ENCODE measurements around the gene H2BW2. TPM values are rescaled to one million over a fixed set of nuclear protein-coding genes. Genes with fewer than 3 reads are reported as not detected.

The H2BW2 gene
- total and polyA plus RNA-seq, 10 of the 15 experiments (the other 5 are each of a cell fraction or from before 2014, with no cell fraction given): not detected

GRCh38 chrX:104085919-104086318 is 46.2 kb downstream of the H2BW2 start (continued):
- TF ChIP-seq TAF1 (IDR thresholded peaks at IDR 0.05; ENCODE audit: borderline replicate concordance, low read depth, low read length) (no peak), EZH2 (IDR thresholded peaks at IDR 0.05; ENCODE audit: borderline replicate concordance, control insufficient read depth, low read depth, low read length) (no peak)

Other genes with a start within 250 kb of the H2BW2 start
Only the 7 nearest of the 8 such genes appear.
- 0.28 and 0.49 TPM in 2 replicates for gene RAB9B, start 207.7 kb upstream of the H2BW2 start, total RNA-seq (2014; rRNA removed)
- 0.22 and 0.23 TPM in 2 replicates for gene RAB9B, start 207.7 kb upstream of the H2BW2 start, total RNA-seq (2014; rRNA removed; fragmentation: Illumina TruSeq; extraction: Trizol)
- gene RAB9B, start 207.7 kb upstream of the H2BW2 start, total RNA-seq (2021): 0.08 and 0.21 TPM in 2 replicates
- gene RAB9B, start 207.7 kb upstream of the H2BW2 start, polyA plus RNA-seq (2011; rRNA removed): 0.30 and 0.65 TPM in 2 replicates
- gene RAB9B, start 207.7 kb upstream of the H2BW2 start, polyA plus RNA-seq (2014; fragmentation: Illumina TruSeq; extraction: Trizol): 0.21 and 0.32 TPM in 2 replicates
- gene RAB9B, start 207.7 kb upstream of the H2BW2 start, polyA plus RNA-seq (2014; fragmentation: Nextera tagmentation; extraction: Ambion mirVana): under 1 TPM; 0.05 to 0.08 TPM
- 0.14 and 0.15 TPM in 2 replicates for gene RAB9B, start 207.7 kb upstream of the H2BW2 start, polyA plus RNA-seq (2014; rRNA removed)
- under 1 TPM; 0.18 to 0.20 TPM for gene RAB9B, start 207.7 kb upstream of the H2BW2 start, polyA plus RNA-seq (2016; fragmentation: Nextera tagmentation; extraction: Ambion mirVana)
- 10.4 and 12.2 TPM in 2 replicates for gene TMSB15B, start 77.3 kb upstream of the H2BW2 start, total RNA-seq (2014; rRNA removed)
- 8.8 and 10.0 TPM in 2 replicates for gene TMSB15B, start 77.3 kb upstream of the H2BW2 start, total RNA-seq (2014; rRNA removed; fragmentation: Illumina TruSeq; extraction: Trizol)
- 10.3 and 13.9 TPM in 2 replicates for gene TMSB15B, start 77.3 kb upstream of the H2BW2 start, total RNA-seq (2021)
- gene TMSB15B, start 77.3 kb upstream of the H2BW2 start, polyA plus RNA-seq (2011; rRNA removed): 22.4 and 27.2 TPM in 2 replicates
- 12.2 and 16.1 TPM in 2 replicates for gene TMSB15B, start 77.3 kb upstream of the H2BW2 start, polyA plus RNA-seq (2014; fragmentation: Illumina TruSeq; extraction: Trizol)
- 10 to 100 TPM; 38.6 to 45.2 TPM for gene TMSB15B, start 77.3 kb upstream of the H2BW2 start, polyA plus RNA-seq (2014; fragmentation: Nextera tagmentation; extraction: Ambion mirVana)
- gene TMSB15B, start 77.3 kb upstream of the H2BW2 start, polyA plus RNA-seq (2014; rRNA removed): 9.9 and 10.0 TPM in 2 replicates
- gene TMSB15B, start 77.3 kb upstream of the H2BW2 start, polyA plus RNA-seq (2016; fragmentation: Nextera tagmentation; extraction: Ambion mirVana): 10 to 100 TPM; 27.5 to 35.2 TPM
- gene H2BW1, start 26.2 kb upstream of the H2BW2 start, total RNA-seq (2014; rRNA removed): not detected in 2 replicates
- gene H2BW1, start 26.2 kb upstream of the H2BW2 start, total RNA-seq (2014; rRNA removed; fragmentation: Illumina TruSeq; extraction: Trizol): not detected in 2 replicates
- gene H2BW1, start 26.2 kb upstream of the H2BW2 start, total RNA-seq (2021): not detected in 2 replicates
- gene H2BW1, start 26.2 kb upstream of the H2BW2 start, polyA plus RNA-seq (2011; rRNA removed): not detected in 2 replicates
- not detected in 2 replicates for gene H2BW1, start 26.2 kb upstream of the H2BW2 start, polyA plus RNA-seq (2014; fragmentation: Illumina TruSeq; extraction: Trizol)
- gene H2BW1, start 26.2 kb upstream of the H2BW2 start, polyA plus RNA-seq (2014; fragmentation: Nextera tagmentation; extraction: Ambion mirVana): not detected
- not detected in 2 replicates for gene H2BW1, start 26.2 kb upstream of the H2BW2 start, polyA plus RNA-seq (2014; rRNA removed)
- gene H2BW1, start 26.2 kb upstream of the H2BW2 start, polyA plus RNA-seq (2016; fragmentation: Nextera tagmentation; extraction: Ambion mirVana): not detected
- 5.5 and 10.6 TPM in 2 replicates for gene TMSB15C, start 36.3 kb downstream of the H2BW2 start, total RNA-seq (2014; rRNA removed)
- 8.4 and 8.7 TPM in 2 replicates for gene TMSB15C, start 36.3 kb downstream of the H2BW2 start, total RNA-seq (2014; rRNA removed; fragmentation: Illumina TruSeq; extraction: Trizol)
- 3.9 and 5.6 TPM in 2 replicates for gene TMSB15C, start 36.3 kb downstream of the H2BW2 start, total RNA-seq (2021)
- gene TMSB15C, start 36.3 kb downstream of the H2BW2 start, polyA plus RNA-seq (2011; rRNA removed): 10.1 and 14.0 TPM in 2 replicates
- 7.1 and 13.4 TPM in 2 replicates for gene TMSB15C, start 36.3 kb downstream of the H2BW2 start, polyA plus RNA-seq (2014; fragmentation: Illumina TruSeq; extraction: Trizol)
- gene TMSB15C, start 36.3 kb downstream of the H2BW2 start, polyA plus RNA-seq (2014; fragmentation: Nextera tagmentation; extraction: Ambion mirVana): 1 to 10 TPM; 1.1 to 2.5 TPM
- 4.8 and 5.1 TPM in 2 replicates for gene TMSB15C, start 36.3 kb downstream of the H2BW2 start, polyA plus RNA-seq (2014; rRNA removed)
- 1 to 10 TPM in 1 of 2 experiments, under 1 TPM in 1; 0.69 to 1.2 TPM for gene TMSB15C, start 36.3 kb downstream of the H2BW2 start, polyA plus RNA-seq (2016; fragmentation: Nextera tagmentation; extraction: Ambion mirVana)
- 2.0 and 3.5 TPM in 2 replicates for gene ZCCHC18, start 72.6 kb downstream of the H2BW2 start, total RNA-seq (2014; rRNA removed)
- 1.7 and 3.8 TPM in 2 replicates for gene ZCCHC18, start 72.6 kb downstream of the H2BW2 start, total RNA-seq (2014; rRNA removed; fragmentation: Illumina TruSeq; extraction: Trizol)
- 1.7 and 2.6 TPM in 2 replicates for gene ZCCHC18, start 72.6 kb downstream of the H2BW2 start, total RNA-seq (2021)
- gene ZCCHC18, start 72.6 kb downstream of the H2BW2 start, polyA plus RNA-seq (2011; rRNA removed): 2.6 and 3.0 TPM in 2 replicates
- gene ZCCHC18, start 72.6 kb downstream of the H2BW2 start, polyA plus RNA-seq (2014; fragmentation: Illumina TruSeq; extraction: Trizol): 3.0 and 4.2 TPM in 2 replicates
- gene ZCCHC18, start 72.6 kb downstream of the H2BW2 start, polyA plus RNA-seq (2014; fragmentation: Nextera tagmentation; extraction: Ambion mirVana): 1 to 10 TPM; 1.0 to 1.7 TPM
- gene ZCCHC18, start 72.6 kb downstream of the H2BW2 start, polyA plus RNA-seq (2014; rRNA removed): 3.1 and 3.6 TPM in 2 replicates
- gene ZCCHC18, start 72.6 kb downstream of the H2BW2 start, polyA plus RNA-seq (2016; fragmentation: Nextera tagmentation; extraction: Ambion mirVana): 1 to 10 TPM; 2.1 to 2.6 TPM
- gene SLC25A53, start 117.1 kb downstream of the H2BW2 start, total RNA-seq (2014; rRNA removed): 7.5 and 8.9 TPM in 2 replicates
- gene SLC25A53, start 117.1 kb downstream of the H2BW2 start, total RNA-seq (2014; rRNA removed; fragmentation: Illumina TruSeq; extraction: Trizol): 6.7 and 7.9 TPM in 2 replicates
- gene SLC25A53, start 117.1 kb downstream of the H2BW2 start, total RNA-seq (2021): 5.5 and 5.6 TPM in 2 replicates
- 11.4 and 13.9 TPM in 2 replicates for gene SLC25A53, start 117.1 kb downstream of the H2BW2 start, polyA plus RNA-seq (2011; rRNA removed)
- 9.4 and 10.1 TPM in 2 replicates for gene SLC25A53, start 117.1 kb downstream of the H2BW2 start, polyA plus RNA-seq (2014; fragmentation: Illumina TruSeq; extraction: Trizol)
- gene SLC25A53, start 117.1 kb downstream of the H2BW2 start, polyA plus RNA-seq (2014; fragmentation: Nextera tagmentation; extraction: Ambion mirVana): 1 to 10 TPM; 4.1 to 5.0 TPM
- 8.3 and 10.2 TPM in 2 replicates for gene SLC25A53, start 117.1 kb downstream of the H2BW2 start, polyA plus RNA-seq (2014; rRNA removed)
- 1 to 10 TPM; 6.6 to 7.3 TPM for gene SLC25A53, start 117.1 kb downstream of the H2BW2 start, polyA plus RNA-seq (2016; fragmentation: Nextera tagmentation; extraction: Ambion mirVana)
- 9.3 and 12.6 TPM in 2 replicates for gene FAM199X, start 126.5 kb downstream of the H2BW2 start, total RNA-seq (2014; rRNA removed)
- 9.1 and 9.4 TPM in 2 replicates for gene FAM199X, start 126.5 kb downstream of the H2BW2 start, total RNA-seq (2014; rRNA removed; fragmentation: Illumina TruSeq; extraction: Trizol)
- 9.6 and 9.9 TPM in 2 replicates for gene FAM199X, start 126.5 kb downstream of the H2BW2 start, total RNA-seq (2021)
- gene FAM199X, start 126.5 kb downstream of the H2BW2 start, polyA plus RNA-seq (2011; rRNA removed): 8.9 and 14.8 TPM in 2 replicates
- gene FAM199X, start 126.5 kb downstream of the H2BW2 start, polyA plus RNA-seq (2014; fragmentation: Illumina TruSeq; extraction: Trizol): 8.6 and 10.4 TPM in 2 replicates
- gene FAM199X, start 126.5 kb downstream of the H2BW2 start, polyA plus RNA-seq (2014; fragmentation: Nextera tagmentation; extraction: Ambion mirVana): 1 to 10 TPM; 2.4 to 2.7 TPM
- 5.9 and 7.3 TPM in 2 replicates for gene FAM199X, start 126.5 kb downstream of the H2BW2 start, polyA plus RNA-seq (2014; rRNA removed)
- gene FAM199X, start 126.5 kb downstream of the H2BW2 start, polyA plus RNA-seq (2016; fragmentation: Nextera tagmentation; extraction: Ambion mirVana): 10 to 100 TPM in 1 of 2 experiments, 1 to 10 TPM in 1; 9.7 to 10.9 TPM

Data from GM12878 (cell line).